NCI-H1417 (cell line): ENCODE results near the gene STX12.
"Not testable (repeated sequence)": the region's sequence is repeated elsewhere in the genome, so short reads cannot be mapped to it uniquely, and the experiment has no call there.

Experiments
- DNase-seq, 3 experiments: peaks; one replicate each; lab custom pipeline; 2025; lab: John Stamatoyannopoulos, UW

The STX12 gene

GRCh38 chr1:27830621-27831440, 57.8 kb downstream of the STX12 start, which contains the start of gene PPP1R8:
TSS of gene PPP1R8 (plus strand) at chr1:27830782. CDS start at chr1:27830836, 54 bp downstream.
- DNase-seq = peak; percentile 95 to 97 (median 96)

- no peak for DNase-seq
Observed at GRCh38 chr1:27831568-27832410, 58.8 kb downstream of the STX12 start.

GRCh38 chr1:27832762-27833161, 59.7 kb downstream of the STX12 start:
- no peak for DNase-seq

- no peak for DNase-seq
Observed at GRCh38 chr1:27833470-27833869, 60.5 kb downstream of the STX12 start.

GRCh38 chr1:27835046-27835445, 62.0 kb downstream of the STX12 start:
- DNase-seq = no peak

- no peak for DNase-seq
Observed at GRCh38 chr1:27835501-27835900, 62.5 kb downstream of the STX12 start.

GRCh38 chr1:27849951-27850350, 76.9 kb downstream of the STX12 start:
- no peak for DNase-seq

GRCh38 chr1:27855085-27855484, 82.1 kb downstream of the STX12 start:
- no peak for DNase-seq

- no peak for DNase-seq
Observed at GRCh38 chr1:27856561-27857343, 83.7 kb downstream of the STX12 start.

- not testable (repeated sequence) for DNase-seq
Observed at GRCh38 chr1:27857552-27857951, 84.5 kb downstream of the STX12 start.

- DNase-seq = peak; percentile 58 to 77 (median 74)
Observed at GRCh38 chr1:27858072-27858948, 85.3 kb downstream of the STX12 start.

GRCh38 chr1:27858949-27859576, 86.0 kb downstream of the STX12 start:
- DNase-seq = no peak

GRCh38 chr1:27861436-27861835, 88.4 kb downstream of the STX12 start:
- DNase-seq = no peak

- DNase-seq = no peak
Observed at GRCh38 chr1:27862004-27862403, 89.0 kb downstream of the STX12 start.

- peak in 1 of 3 experiments; percentile 7 for DNase-seq
Observed at GRCh38 chr1:27862671-27863537, 89.9 kb downstream of the STX12 start.

GRCh38 chr1:27863538-27863915, 90.5 kb downstream of the STX12 start:
- no peak for DNase-seq

- no peak for DNase-seq
Observed at GRCh38 chr1:27864264-27864895, 91.4 kb downstream of the STX12 start.

- DNase-seq = no peak
Observed at GRCh38 chr1:27865821-27866220, 92.8 kb downstream of the STX12 start.

GRCh38 chr1:27868556-27868931, 95.5 kb downstream of the STX12 start:
- no peak for DNase-seq
